CD14-positive monocyte (primary cell): ENCODE data around the gene CASP10. TPM values are rescaled to one million over a fixed set of nuclear protein-coding genes. Genes with fewer than 3 reads are reported as not detected.

Experiments used
- DNase-seq, 3 donors: peaks; one replicate each; pipeline ENCODE4 v3.0.0-alpha.2; 2011 to 2022
- H2AFZ ChIP-seq: 2 replicates; pipeline ENCODE4 v1.6.0; 2012; ENCODE audit warnings: mild to moderate bottlenecking, low read depth, low read length, inconsistent platforms; ENCODE audit not compliant: insufficient read depth, poor library complexity, severe bottlenecking
- H3K27ac ChIP-seq, 2 donors: 1 replicate in 1 of 2; 2 replicates in 1 of 2; pipeline ENCODE4 v1.5.1; 2012 to 2013; ENCODE audit warnings: low read length in 2 of 2, control low read depth in 1 of 2, inconsistent platforms in 1 of 2, low read depth in 1 of 2, mild to moderate bottlenecking in 1 of 2
- H3K27me3 ChIP-seq, 2 donors: one replicate each; pipeline versions ENCODE4 v1.6.0 to v1.6.1; 2011 to 2013; ENCODE audit warnings: low read length in 2 of 2; ENCODE audit not compliant: control insufficient read depth in 2 of 2, insufficient read depth in 2 of 2
- H3K36me3 ChIP-seq, 2 donors: replicated peaks in 1 of 2; 1 replicate in 1 of 2; 2 replicates in 1 of 2; pipeline versions ENCODE4 v1.5.1 to v1.6.1; 2012 to 2013; ENCODE audit warnings: low read length in 2 of 2, control low read depth in 1 of 2, inconsistent platforms in 1 of 2, mild to moderate bottlenecking in 1 of 2; ENCODE audit not compliant: insufficient read depth in 2 of 2, control insufficient read depth in 1 of 2
- H3K4me1 ChIP-seq, 2 donors: 1 replicate in 1 of 2; 2 replicates in 1 of 2; pipeline versions ENCODE4 v1.5.1 to v1.6.1; 2012 to 2013; ENCODE audit warnings: low read length in 2 of 2, control low read depth in 1 of 2, inconsistent platforms in 1 of 2, mild to moderate bottlenecking in 1 of 2, moderate library complexity in 1 of 2; ENCODE audit not compliant: insufficient read depth in 2 of 2, control insufficient read depth in 1 of 2
- H3K4me2 ChIP-seq: replicated peaks from 2 replicates; pipeline ENCODE3; 2012; ENCODE audit warnings: low read length, moderate library complexity, mild to moderate bottlenecking; ENCODE audit not compliant: poor library complexity, severe bottlenecking; ENCODE audit errors: extremely low read depth
- H3K4me3 ChIP-seq, 3 experiments: fragments of 200-600 bp in 1 of 3; sonication (generic) in 1 of 3; replicated peaks in 1 of 3; 1 replicate in 2 of 3; 2 replicates in 1 of 3; pipeline ENCODE4 v1.5.1; 2011 to 2013; ENCODE audit warnings: low read length in 3 of 3, mild to moderate bottlenecking in 3 of 3, control low read depth in 2 of 3, low read depth in 2 of 3, inconsistent platforms in 1 of 3, moderate library complexity in 1 of 3
- H3K79me2 ChIP-seq: 2 replicates; pipeline ENCODE4 v1.6.0; 2012; ENCODE audit warnings: mild to moderate bottlenecking, control low read depth, inconsistent platforms, low read length, moderate library complexity; ENCODE audit not compliant: insufficient read depth
- H3K9ac ChIP-seq: 2 replicates; pipeline ENCODE4 v1.6.0; 2017; ENCODE audit warnings: low read length, mild to moderate bottlenecking; ENCODE audit not compliant: insufficient read depth, poor library complexity, severe bottlenecking
- H3K9me3 ChIP-seq, 2 donors: replicated peaks in 1 of 2; 1 replicate in 1 of 2; 2 replicates in 1 of 2; pipeline versions ENCODE4 v1.5.1 to v1.6.1; 2012 to 2013; ENCODE audit warnings: low read length in 2 of 2, control low read depth in 1 of 2; ENCODE audit not compliant: control insufficient read depth in 1 of 2, insufficient read depth in 1 of 2
- H4K20me1 ChIP-seq: 2 replicates; pipeline ENCODE4 v1.6.0; 2012; ENCODE audit warnings: mild to moderate bottlenecking, low read length, control low read depth, moderate library complexity; ENCODE audit not compliant: insufficient read depth
- H3K27ac Mint-ChIP-seq, 7 donors: one replicate each; pipeline ENCODE4 v1.8.0; 2020; ENCODE audit warnings: mild to moderate bottlenecking in 7 of 7, mixed read lengths in 7 of 7, moderate library complexity in 6 of 7, inconsistent platforms in 2 of 7
- H3K27me3 Mint-ChIP-seq, 3 donors: one replicate each; pipeline ENCODE4 v1.8.0; 2021 to 2022; ENCODE audit warnings: low read depth in 3 of 3, mild to moderate bottlenecking in 3 of 3, mixed read lengths in 3 of 3, moderate library complexity in 3 of 3, inconsistent platforms in 1 of 3
- H3K36me3 Mint-ChIP-seq, 2 donors: one replicate each; pipeline ENCODE4 v1.8.0; 2020; ENCODE audit warnings: mixed read lengths in 2 of 2, inconsistent platforms in 1 of 2, mild to moderate bottlenecking in 1 of 2
- H3K4me1 Mint-ChIP-seq: one replicate; pipeline ENCODE4 v1.8.0; 2020; ENCODE audit warnings: mild to moderate bottlenecking, mixed read lengths
- H3K4me3 Mint-ChIP-seq, 2 donors: one replicate each; pipeline ENCODE4 v1.8.0; 2020; ENCODE audit warnings: mild to moderate bottlenecking in 2 of 2, mixed read lengths in 2 of 2, moderate library complexity in 1 of 2
- H3K9me3 Mint-ChIP-seq, 7 donors: one replicate each; pipeline ENCODE4 v1.8.0; 2020 to 2022; ENCODE audit warnings: mixed read lengths in 7 of 7, mild to moderate bottlenecking in 6 of 7, moderate library complexity in 6 of 7, inconsistent platforms in 2 of 7
- CTCF ChIP-seq: fragments of 200-600 bp; IDR thresholded peaks from one replicate; pipeline ENCODE4 v1.8.0; 2022; ENCODE audit warnings: antibody characterized with exemption, mild to moderate bottlenecking
- WGBS: methylation state at CpG from one replicate; pipeline ENCODE4 v1.1.5; 2013; ENCODE audit warnings: missing lambda C conversion rate; ENCODE audit not compliant: insufficient coverage; 5-methylcytosine and 5-hydroxymethylcytosine counted together
- intact Hi-C, 2 donors: fragments of 100-400 bp; cut with micrococcal nuclease; formaldehyde crosslinking; loops; one replicate each; pipeline versions ENCODE4 v1.15.0 to v1.15.1; 2023
- polyA plus RNA-seq, 3 donors: library from polyadenylated mRNA; depleted of rRNA in 1 of 3; unstranded in 2 of 3; stranded (reverse) in 1 of 3; fragments of 300-500 nt in 2 of 3; fragments of >200 nt in 1 of 3; fragmentation: Illumina TruSeq in 2 of 3; gene quantifications; 1 replicate in 2 of 3; 2 replicates in 1 of 3; pipeline ENCODE4 v1.2.3, GENCODE V29; 2012 to 2021

CASP10 gene
- polyA plus RNA-seq, 3 donors: 17.7 to 23.3 (median 18.9) TPM

GRCh38 chr2:201199847-201200246, 16.9 kb downstream of the CASP10 start:
- no peak for TF ChIP-seq CTCF
- Histone ChIP-seq H3K36me3 (peaks cover 57 to 81% of the 10 kb centered on the region in 2 donors), H2AFZ (no peak overlapping the region), H3K9ac (no peak overlapping the region), H3K79me2 (peaks cover 27% of the 10 kb centered on the region), H3K9me3 (no peaks in the 10 kb centered on the region), H3K4me2 (no peak overlapping the region), H3K27ac (no peak overlapping the region), H3K4me1 (peaks cover 8 to 16% of the 10 kb centered on the region in 2 donors), H4K20me1 (peaks cover 30% of the 10 kb centered on the region), H3K4me3 (no peak overlapping the region), H3K27me3 (no peaks in the 10 kb centered on the region)
- Mint-ChIP-seq H3K4me3 (no peak overlapping the region), H3K4me1 (peaks cover 19% of the 10 kb centered on the region), H3K36me3 (peaks cover 64 to 86% of the 10 kb centered on the region in 2 donors), H3K9me3 (no peaks in the 10 kb centered on the region), H3K27me3 (peaks cover 0 to 3% (median 0%) of the 10 kb centered on the region in 3 donors), H3K27ac (peak overlapping the region in 1 of 7 donors; percentile 69)
- 100% methylated on average over 1 of the region's 5 CpGs for WGBS
- intact Hi-C loops: no loop called here
- DNase-seq: no peak

GRCh38 chr2:201200345-201200744, 17.4 kb downstream of the CASP10 start:
- Mint-ChIP-seq H3K4me1 (peaks cover 16% of the 10 kb centered on the region), H3K9me3 (no peaks in the 10 kb centered on the region), H3K36me3 (peaks cover 64 to 86% of the 10 kb centered on the region in 2 donors), H3K4me3 (no peak overlapping the region), H3K27ac (no peak overlapping the region), H3K27me3 (peaks cover 0 to 3% (median 0%) of the 10 kb centered on the region in 3 donors)
- Histone ChIP-seq H3K4me3 (no peak overlapping the region), H3K79me2 (peaks cover 23% of the 10 kb centered on the region), H3K4me1 (peaks cover 8 to 15% of the 10 kb centered on the region in 2 donors), H3K9ac (no peak overlapping the region), H3K36me3 (peaks cover 60 to 82% of the 10 kb centered on the region in 2 donors), H3K9me3 (no peaks in the 10 kb centered on the region), H3K27me3 (no peaks in the 10 kb centered on the region), H2AFZ (no peak overlapping the region), H3K4me2 (no peak overlapping the region), H4K20me1 (peaks cover 26% of the 10 kb centered on the region), H3K27ac (no peak overlapping the region)
- no peak for DNase-seq
- 100% methylated on average over 3 of the region's 8 CpGs for WGBS
- intact Hi-C loops: no loop called here
- TF ChIP-seq CTCF: no peak
